ENCODE results near the gene TMEM132D. TPM values are rescaled to one million over a fixed set of nuclear protein-coding genes. Genes with fewer than 3 reads are reported as not detected.

The TMEM132D gene
- total and polyA plus RNA-seq, 2 of the 4 experiments (the other 2 are of a cell fraction): not detected

- no peak overlapping the region for H2BK15ac ChIP-seq (ENCODE audit: low read depth, low read length)
- H3K9me3 ChIP-seq (ENCODE audit: control insufficient read depth, insufficient read depth, low read length): peaks cover 7% of the 10 kb centered on the region
- no peak overlapping the region for H4K8ac ChIP-seq (ENCODE audit: low read depth in 2 of 2, low read length in 2 of 2)
- no peak overlapping the region for H2BK120ac ChIP-seq (ENCODE audit: low read depth, low read length)
- H3K9me1 ChIP-seq (ENCODE audit: insufficient read depth, low read length): no peaks in the 10 kb centered on the region
- no peak overlapping the region for H4K91ac ChIP-seq (ENCODE audit: insufficient read depth, low read depth, low read length)
- no TSS peak for BruUV-seq (replicated peaks)
- intact Hi-C loops (cut with micrococcal nuclease): no loop called here
- H3K4me3 ChIP-seq (ENCODE audit: insufficient read depth, low read depth, low read length): no peak overlapping the region
- H4K5ac ChIP-seq (ENCODE audit: low read depth, low read length): no peak overlapping the region
- no CpG with 5 or more reads among the region's 5 CpGs for WGBS, 2 experiments (ENCODE audit: extremely low coverage in 2 of 2, insufficient read length in 1 of 2)
- ChIA-PET CTCF (no interaction called here), POLR2A (ENCODE audit: unreplicated experiment) (no interaction called here)
- no peak for ATAC-seq (ENCODE audit: low read depth)
- no peak overlapping the region for H3K4me2 ChIP-seq (ENCODE audit: low read depth, low read length)
- no peak for TF ChIP-seq MAZ (IDR thresholded peaks at IDR 0.05; ENCODE audit: borderline replicate concordance, low read depth, low read length)
- no peak for TF ChIP-seq CTCF (conservative IDR thresholded peaks at IDR 0.05; ENCODE audit: low read depth, low read length)
- no peak for TF ChIP-seq NFE2L2 (IDR thresholded peaks at IDR 0.05; ENCODE audit: low read depth, low read length)
- TF ChIP-seq BHLHE40 (IDR thresholded peaks at IDR 0.05; ENCODE audit: low read depth, low read length): no peak
- no peak for TF ChIP-seq ELK1 (IDR thresholded peaks at IDR 0.05; ENCODE audit: borderline replicate concordance, low read depth, low read length)
- TF ChIP-seq USF2 (IDR thresholded peaks at IDR 0.05; ENCODE audit: low read depth, low read length): no peak
- TF ChIP-seq RCOR1 (IDR thresholded peaks at IDR 0.05; ENCODE audit: insufficient replicate concordance, low read length): no peak
- TF ChIP-seq MXI1 (IDR thresholded peaks at IDR 0.05; ENCODE audit: borderline replicate concordance, low read depth, low read length): no peak
- TF ChIP-seq FOS (IDR thresholded peaks at IDR 0.05; ENCODE audit: low read depth, low read length): no peak
- TF ChIP-seq MAFK (IDR thresholded peaks at IDR 0.05; ENCODE audit: low read depth, low read length): no peak
- TF ChIP-seq RFX5 (IDR thresholded peaks at IDR 0.05; ENCODE audit: low read depth, low read length): no peak
- no peak for TF ChIP-seq POLR2A (IDR thresholded peaks at IDR 0.05; ENCODE audit: low read depth, low read length)
- no peak for TF ChIP-seq SMC3 (IDR thresholded peaks at IDR 0.05; ENCODE audit: low read depth, low read length)
- no peak for TF ChIP-seq RAD21 (IDR thresholded peaks at IDR 0.05; ENCODE audit: low read length)
- TF ChIP-seq CHD1 (IDR thresholded peaks at IDR 0.05; ENCODE audit: low read depth, low read length): no peak
- H2AFZ ChIP-seq (replicated peaks; ENCODE audit: low read length, poor library complexity): no peak overlapping the region
- no peaks in the 10 kb centered on the region for H4K20me1 ChIP-seq (ENCODE audit: insufficient read depth, low read length)
- in situ Hi-C loops (cut with MboI; ENCODE audit: low sequenced_read_pairs): no loop called here
- no peak overlapping the region for H3K4ac ChIP-seq (ENCODE audit: low read depth, low read length)
- no peaks in the 10 kb centered on the region for H3K36me3 ChIP-seq (ENCODE audit: control insufficient read depth, insufficient read depth, low read length)
- H3K4me1 ChIP-seq (ENCODE audit: control insufficient read depth, insufficient read depth, low read length): no peaks in the 10 kb centered on the region
- H3K9ac ChIP-seq (ENCODE audit: low read depth, low read length): no peak overlapping the region
- no peak for DNase-seq
- no peak overlapping the region for H3K23ac ChIP-seq (ENCODE audit: low read depth, low read length)
- H3K27ac ChIP-seq (ENCODE audit: insufficient read depth, low read length): no peak overlapping the region
- no peaks in the 10 kb centered on the region for H3K79me1 ChIP-seq (ENCODE audit: low read depth in 1 of 2, low read length in 2 of 2)
- no peak overlapping the region for H3K14ac ChIP-seq (replicated peaks; ENCODE audit: low read depth, low read length)
- no peak overlapping the region for H2BK5ac ChIP-seq (ENCODE audit: low read depth, low read length, poor library complexity, severe bottlenecking)
- H2BK20ac ChIP-seq (ENCODE audit: low read depth, low read length): no peak overlapping the region
- dilution Hi-C loops (cut with HindIII; ENCODE audit: low sequenced_read_pairs, unreplicated experiment): no loop called here
- no peak overlapping the region for H3K18ac ChIP-seq (ENCODE audit: low read depth, low read length)
- H3K27me3 ChIP-seq (ENCODE audit: control insufficient read depth, insufficient read depth, low read length): no peaks in the 10 kb centered on the region
- H2AK9ac ChIP-seq (replicated peaks; ENCODE audit: low read depth, low read length, poor library complexity): no peak overlapping the region
- no peak overlapping the region for H2AK5ac ChIP-seq (ENCODE audit: low read depth, low read length)
- H3K56ac ChIP-seq (ENCODE audit: extremely low read depth, insufficient read depth, low read length): no peak overlapping the region
Measured at GRCh38 chr12:129470196-129470595, 433.6 kb downstream of the TMEM132D start.
